HPDE6-E6E7 (cell line): ENCODE measurements around the gene HCRTR1.

Experiments used
- DNase-seq: peaks from one replicate; pipeline ENCODE4 v3.0.0; 2011; ENCODE audit warnings: missing footprints; ENCODE audit errors: extremely low spot score

HCRTR1 gene

DNA sequence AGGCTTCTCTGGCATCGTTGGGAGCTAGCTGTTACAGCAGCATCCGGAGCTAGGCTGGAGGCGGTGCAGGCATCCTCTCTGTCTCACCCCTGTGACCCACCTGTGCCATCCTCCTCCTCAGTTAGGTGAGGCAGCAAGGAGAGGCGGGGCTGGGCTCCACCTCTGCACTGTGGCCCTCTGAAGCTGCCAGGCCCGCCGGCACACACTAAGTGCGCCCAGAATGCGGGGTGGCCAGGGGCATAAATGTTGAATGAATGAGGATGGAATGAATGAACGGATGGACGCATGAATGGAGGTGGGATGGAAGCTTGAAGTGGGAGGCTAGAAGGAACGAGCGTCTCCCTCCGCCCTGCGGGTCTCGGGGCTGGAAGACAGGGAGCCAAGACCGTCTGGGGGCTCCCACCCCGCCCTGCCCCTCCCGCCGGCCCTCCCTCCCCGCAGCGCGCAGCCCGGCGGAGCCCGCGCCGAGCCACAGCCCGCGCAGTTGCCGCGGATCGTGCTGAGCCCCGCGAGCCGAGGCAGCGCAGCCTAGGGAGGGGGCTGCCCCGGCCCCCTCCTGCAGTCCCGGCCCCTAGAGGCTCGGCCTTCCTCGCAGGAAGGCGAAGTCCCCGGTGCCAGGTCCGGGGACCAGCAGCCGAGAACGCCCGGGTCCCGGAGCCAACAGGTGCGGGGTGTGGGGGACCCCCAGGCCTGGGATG is at the start of gene HCRTR1:
TSS of gene HCRTR1 (plus strand) at position 472 of the 698 bp plus-strand sequence. CDS start 1,504 bp downstream, outside the sequence.
- DNase-seq: no peak

DNA sequence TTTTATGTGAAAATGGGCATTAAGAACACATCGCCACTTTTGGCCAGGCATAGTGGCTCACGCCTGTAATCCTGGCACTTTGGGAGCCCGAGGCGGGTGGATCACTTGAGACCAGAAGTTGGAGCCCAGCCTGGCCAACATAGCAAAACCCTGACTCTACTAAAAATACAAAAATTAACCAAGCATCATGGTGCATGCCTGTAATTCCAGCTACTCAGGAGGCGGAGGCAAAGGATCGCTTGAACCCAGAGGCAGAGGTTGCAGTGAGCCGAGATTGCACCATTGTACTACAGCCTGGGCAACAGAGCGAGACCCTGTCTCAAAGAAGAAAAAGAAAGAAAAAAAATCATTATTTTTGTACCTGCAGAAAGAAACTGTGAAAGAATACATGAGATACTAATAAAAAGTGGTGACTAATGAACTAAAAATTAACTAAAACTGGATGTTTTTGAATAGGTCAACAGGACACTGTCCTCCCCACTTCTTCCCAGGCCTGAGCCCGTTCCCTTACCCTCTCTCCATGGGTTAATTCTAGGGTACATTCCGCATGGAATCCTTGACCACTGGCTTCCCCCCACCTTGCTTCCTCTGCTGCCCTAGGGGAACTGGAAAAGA is 49.4 kb upstream of the HCRTR1 start:
- DNase-seq: no peak

DNA sequence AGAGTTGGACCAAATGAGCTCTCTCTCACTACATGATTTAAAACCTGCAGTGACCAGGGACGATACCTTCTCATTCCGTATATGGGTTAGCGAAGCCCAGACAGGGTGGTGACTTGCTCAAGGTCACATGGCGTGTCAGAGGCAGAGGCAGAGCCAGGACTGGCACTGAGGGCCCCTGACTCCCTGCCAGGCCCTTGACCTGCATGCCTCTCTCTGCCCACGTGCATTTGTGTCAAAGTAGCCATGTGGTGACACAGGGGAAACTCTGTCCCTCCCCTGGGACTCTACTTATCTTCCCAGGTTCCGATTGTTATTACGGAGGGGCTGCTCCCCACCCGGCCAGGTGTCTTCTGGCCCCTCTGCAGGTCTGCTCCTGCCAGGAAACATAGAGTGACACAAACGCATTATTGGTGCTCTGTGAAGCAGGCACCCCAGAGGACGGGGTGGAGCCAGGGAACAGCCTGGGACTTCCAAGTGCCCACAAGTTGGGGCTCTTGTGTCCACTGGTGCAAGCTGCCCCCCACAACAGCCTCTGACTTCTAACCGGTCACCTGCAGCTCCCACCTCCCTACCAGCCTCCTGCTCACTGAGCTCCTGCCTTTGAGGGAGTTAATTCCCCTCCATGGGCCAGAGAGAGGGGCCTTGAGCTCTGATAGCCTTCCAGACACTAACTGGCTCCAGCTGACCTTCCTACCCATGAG is 48.4 kb upstream of the HCRTR1 start:
- DNase-seq: no peak

DNA sequence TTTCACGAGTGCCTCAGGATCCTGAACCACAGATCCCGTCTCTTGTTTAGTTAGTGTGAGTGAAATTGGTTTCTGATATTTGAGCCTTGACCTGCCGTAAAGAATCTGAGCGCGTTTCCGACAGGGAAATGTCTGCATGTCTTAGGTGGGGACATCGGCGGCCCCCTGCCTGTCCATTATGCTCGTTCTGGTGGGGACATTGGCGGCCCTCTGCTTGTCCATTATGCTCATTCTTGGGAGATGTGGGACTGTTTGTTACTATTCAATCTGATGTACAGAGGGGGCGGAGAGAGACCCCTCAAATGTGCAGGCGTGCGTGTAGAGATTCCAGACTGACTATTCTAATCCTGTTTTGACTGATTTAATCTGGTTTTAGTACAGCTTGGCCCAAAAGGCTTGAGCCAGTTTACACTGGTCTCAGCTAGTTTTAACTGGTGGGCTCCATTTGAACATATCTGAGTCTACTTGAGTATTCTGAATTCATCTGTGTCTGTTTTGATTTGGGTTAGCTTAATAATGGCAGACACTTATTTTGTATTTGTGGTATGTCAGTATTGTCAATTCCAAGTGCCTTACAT is 47.8 kb upstream of the HCRTR1 start:
- no peak for DNase-seq

DNA sequence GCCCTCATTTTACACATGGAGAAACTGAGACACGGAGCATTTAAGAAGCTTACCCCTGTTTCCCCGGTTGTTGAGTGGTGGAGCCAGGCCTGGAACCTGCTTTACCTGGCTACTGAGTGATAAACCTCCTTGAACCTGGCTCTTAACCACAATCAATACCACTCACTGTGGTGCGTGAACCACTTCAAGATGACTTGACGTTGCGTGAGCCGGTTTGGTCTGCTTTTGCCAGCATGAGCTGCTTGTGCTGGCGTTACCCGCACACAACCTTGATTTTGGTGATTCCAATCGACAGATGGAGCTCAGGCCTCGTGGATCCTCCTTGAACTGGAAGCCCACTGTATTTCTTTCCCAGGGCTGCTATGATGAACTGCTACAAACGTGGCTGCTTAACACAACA is 47.3 kb upstream of the HCRTR1 start:
- no peak for DNase-seq

DNA sequence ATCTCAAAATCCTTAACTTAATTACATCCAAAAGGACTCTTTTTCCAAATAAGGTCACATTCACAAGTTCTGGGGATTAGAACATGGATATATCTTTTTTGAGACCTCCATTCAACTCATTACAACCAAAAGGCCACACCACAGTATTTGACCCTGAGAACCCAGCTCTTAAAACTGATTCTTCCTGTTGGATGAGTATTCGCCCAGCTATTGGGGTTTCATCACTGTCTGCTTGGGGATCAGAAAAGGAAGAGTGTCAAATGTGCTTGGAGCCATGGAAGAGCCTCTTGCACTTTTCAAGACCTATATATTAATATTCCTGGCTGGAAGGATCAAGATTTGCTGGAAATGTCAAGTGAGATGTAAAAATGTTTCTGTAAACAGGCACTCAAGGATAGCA is 46.6 kb upstream of the HCRTR1 start:
- DNase-seq: no peak

DNA sequence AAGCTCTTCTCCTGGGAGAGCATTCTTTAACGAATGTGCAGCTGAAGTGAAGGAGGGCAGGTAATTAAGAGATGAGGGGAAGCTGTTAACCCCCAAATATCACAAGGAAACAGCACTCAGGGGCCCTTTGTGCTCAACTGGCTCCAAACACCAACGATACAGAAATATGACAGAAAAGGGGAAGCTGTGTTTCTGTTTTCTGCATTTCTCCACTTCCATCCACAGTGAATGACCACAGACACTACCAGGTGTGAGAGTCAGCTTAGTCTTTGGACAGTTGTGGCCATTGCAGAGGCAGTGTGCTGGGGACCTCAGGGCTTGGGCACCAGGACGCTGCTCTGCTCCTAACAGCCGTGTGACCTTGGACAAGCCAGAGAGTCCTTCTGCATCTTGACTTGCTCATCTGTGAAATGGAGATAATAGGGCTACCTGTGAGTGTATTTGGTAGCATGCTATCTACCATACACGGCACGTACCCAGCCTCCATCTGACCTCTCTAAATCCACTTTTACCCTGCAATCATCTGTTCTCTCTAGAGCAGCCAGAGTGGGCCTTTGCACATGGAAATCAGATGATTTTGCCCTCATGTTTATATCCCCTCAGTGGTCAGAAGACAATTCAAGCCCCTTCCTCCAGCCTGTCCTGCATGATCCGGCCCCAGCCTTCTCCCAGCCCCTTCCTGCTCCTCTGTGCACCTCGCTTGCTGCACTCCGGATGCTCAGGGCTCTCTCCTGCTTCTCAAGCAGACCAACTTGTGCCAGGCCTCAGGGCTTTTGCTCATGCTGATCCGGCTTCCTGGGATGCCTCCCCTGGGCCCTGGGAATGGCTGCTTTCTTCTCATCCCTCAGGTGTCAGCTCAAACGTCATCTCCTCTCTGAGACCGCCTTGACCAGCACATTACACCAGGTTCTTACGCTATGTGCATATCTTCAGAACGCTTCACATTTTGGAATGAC is 45.9 kb upstream of the HCRTR1 start:
- no peak for DNase-seq

DNA sequence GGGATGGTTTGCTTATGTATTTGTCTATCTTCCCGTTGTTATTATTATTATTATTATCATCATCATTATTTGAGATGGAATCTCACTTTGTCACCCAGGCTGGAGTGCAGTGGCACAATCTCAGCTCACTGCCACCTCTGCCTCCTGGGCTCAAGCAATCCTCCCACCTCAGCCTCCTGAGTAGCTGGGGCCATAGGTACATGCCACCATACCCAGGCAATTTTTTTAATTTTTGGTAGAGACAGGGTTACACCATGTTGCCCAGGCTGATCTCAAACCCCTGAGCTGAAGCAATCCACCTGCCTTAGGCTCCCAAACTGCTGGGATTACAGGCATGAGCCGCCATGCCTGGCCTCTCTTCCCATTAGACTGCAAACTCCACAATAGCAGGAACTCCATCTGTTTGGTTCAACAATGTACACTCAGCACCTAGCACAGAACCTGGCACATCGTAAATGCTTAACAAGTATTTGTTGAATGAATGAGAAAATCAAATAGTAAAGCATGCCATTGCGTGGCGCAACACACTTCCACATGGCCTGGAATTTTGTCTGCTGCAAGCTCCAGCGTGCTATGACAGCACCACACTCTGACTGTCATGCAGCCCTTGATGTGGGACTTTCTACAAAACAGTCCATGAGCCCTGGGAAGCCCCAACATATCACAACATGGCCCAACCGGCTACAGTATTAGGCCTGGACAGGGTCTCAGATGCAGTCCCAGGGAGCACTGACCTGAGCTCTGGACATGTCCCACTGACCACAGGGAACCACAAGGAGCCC is 45.0 kb upstream of the HCRTR1 start:
- DNase-seq: no peak

DNA sequence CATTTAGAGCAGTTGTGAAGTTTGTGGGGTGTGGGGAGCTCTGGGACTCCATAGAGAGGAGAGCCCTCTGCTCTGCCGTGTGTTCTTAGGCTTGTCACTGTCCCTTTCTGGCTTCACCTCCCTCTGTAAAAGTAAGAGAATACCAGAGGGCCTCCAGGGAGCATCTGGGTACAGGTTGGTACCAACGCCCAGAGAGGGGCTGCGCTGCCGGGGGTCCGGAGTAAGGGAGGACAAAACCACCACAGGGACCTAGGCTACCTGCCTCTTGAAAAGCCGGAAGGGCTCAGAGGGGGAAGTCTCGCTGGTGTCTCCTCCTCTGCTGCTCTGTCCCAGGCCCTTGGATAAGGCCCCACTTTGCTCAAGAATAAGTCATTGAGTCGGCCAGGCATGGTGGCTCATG is 44.2 kb upstream of the HCRTR1 start:
- no peak for DNase-seq

DNA sequence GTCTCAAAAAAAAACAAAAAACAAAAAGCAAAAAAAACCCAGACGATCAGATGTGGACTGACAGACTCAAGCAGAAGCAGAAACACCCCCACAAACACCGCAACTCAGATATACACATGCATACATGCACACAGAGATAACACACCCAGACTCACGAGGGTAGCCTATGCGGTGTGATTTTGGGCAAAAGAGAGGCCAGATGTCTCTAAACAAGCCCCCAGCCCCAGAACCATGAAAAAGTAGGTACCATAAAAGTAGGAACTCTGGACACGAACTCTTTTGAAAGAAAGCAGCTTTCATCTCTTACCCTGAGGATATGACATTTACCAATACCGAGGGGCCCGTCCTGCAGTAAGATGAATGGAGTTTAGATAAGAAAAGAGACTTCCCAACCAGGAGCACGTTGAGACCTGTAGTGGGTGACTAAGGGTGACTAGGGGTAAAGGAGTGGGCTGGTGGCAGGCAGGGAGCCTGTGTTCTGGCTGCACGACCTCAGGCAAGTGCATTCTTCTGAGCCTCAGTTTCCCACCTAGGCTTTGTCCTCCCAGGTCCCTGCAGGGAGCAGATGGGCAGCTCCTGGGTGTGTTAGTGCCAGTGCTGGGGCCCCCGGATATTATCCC is 42.6 kb upstream of the HCRTR1 start:
- peak; percentile 93 for DNase-seq

DNA sequence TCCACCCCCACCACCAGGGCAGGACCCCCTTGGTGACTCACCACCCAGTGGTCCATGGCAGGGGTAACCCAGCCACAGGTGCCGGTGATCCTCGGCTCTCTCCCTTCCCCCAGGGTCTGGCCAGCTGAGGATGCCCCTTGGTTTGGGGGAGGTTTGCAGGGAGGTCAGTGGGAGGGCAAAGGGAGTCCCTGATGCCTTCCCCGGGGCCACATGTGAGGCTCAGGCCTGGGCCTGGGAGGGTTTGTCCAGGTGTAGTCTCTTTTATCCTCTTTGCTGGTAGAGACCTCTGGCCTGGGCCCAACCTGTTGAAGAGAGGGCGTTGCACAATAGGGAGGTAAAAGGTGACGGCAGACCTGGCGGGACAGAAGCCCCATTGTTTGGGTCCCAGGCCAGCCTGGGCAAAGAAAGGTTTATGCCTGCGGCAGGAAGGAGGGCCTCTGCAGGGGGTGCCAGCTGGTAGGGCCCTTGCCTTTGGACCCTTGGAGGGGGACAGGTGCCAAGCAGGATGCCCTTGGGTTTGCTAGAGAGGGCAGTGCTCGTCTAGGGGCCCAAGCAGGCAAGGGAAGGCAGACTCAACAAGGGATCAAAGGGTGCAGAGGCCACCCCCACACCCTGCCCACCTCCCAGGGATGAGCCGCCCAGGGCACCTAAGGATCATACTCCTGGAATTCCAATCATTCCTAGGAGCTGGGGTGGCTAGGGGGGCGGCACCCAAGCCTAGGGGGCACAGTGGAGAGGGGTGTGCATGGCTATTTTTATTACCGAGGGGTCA is 41.9 kb upstream of the HCRTR1 start:
- DNase-seq: peak; percentile 73

DNA sequence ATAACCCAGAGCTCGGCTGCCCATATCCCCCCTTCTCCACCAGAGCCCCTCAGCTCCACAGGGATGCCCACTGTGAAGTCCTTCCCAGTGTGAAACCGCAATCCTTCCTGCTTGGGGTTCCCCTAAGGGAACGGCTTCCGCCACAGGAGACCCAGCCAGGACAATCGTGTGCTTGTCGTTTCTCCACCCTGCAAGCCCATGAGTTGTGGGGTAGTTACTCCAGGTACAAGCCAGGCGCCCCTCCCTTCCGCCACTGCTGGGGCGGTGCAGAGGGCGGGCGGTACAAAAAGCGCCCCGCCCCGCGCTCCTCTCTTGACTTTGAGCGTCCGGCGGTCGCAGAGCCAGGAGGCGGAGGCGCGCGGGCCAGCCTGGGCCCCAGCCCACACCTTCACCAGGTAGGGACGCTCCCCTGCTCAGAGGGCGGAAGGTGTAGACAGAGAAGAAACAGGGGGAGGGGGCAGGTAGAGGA is 41.3 kb upstream of the HCRTR1 start, which contains the start of gene TINAGL1:
TSS of gene TINAGL1 (plus strand) at position 315 of the 469 bp plus-strand sequence. CDS start 634 bp downstream, outside the sequence.
- peak; percentile 90 for DNase-seq

DNA sequence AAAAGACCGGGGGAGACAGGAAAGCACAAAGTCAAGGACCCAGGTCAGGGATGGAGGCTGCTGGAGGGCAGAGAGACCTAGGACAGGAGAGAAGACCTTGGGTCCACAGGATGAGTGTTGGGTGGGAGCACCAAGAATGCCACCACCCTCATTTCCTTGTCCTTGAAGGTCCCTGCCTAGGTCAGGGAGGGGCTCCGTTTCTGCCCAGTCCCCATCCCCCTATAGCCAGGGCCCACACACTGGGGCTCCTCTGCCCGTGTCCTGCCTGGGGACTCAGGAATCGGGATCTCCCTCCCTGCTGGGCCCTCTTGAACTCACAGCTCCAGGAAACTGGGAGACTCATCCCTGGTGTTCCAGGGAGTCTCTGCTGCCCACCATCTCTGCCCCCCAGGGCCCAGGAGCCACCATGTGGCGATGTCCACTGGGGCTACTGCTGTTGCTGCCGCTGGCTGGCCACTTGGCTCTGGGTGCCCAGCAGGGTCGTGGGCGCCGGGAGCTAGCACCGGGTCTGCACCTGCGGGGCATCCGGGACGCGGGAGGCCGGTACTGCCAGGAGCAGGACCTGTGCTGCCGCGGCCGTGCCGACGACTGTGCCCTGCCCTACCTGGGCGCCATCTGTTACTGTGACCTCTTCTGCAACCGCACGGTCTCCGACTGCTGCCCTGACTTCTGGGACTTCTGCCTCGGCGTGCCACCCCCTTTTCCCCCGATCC is 40.6 kb upstream of the HCRTR1 start:
- no peak for DNase-seq

DNA sequence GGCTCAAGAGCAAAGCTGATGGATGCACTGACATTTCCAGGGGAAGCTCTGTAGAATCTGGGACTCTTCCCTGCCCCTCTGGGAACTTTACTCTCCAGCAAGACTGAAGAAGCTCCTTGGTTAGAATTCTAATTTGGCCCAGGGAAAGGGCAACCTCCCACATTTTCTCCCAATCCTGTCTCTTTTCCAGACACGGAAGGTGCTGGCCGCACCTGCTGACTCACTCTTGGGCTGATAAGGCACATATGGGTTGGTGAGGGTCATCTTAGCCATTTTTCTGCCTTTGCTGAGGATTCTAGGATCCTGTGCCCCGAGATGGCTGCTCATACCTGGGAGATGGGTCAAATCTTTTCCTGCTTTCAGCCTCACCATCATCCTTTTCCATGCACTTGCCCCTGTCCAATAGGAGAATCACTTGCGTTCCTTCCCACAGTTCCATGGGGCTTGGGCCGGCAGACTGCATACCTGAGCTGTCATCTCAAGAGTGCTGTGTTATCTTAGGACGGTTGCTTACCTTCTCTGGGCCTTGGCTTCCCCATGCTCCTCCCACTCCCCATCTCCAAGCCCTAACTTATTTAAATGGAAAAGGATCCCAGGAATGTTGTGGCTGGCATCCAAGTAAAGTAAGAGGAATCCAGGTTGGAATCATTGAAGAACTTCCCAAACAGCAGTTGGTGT is 39.8 kb upstream of the HCRTR1 start:
- DNase-seq: no peak

DNA sequence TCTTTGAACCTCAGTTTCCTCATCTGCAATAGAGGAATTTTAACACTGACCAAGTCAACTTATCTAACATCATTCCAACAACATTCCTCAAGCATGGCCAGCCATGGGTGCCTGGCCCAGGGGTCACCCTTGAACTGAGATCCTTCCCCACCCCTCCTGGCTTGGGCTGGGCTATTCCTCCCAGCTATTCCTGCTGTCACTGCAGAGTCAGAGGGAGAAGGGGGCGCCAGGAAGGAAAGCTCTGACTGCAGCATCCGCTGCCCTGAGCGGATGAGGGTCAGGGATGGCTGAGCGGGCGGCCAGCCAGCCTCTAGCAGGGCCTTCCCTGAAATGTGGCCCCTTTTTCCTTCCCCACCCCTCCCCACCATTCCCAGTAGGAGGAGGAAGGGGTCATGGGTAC is 38.1 kb upstream of the HCRTR1 start:
- DNase-seq: no peak

DNA sequence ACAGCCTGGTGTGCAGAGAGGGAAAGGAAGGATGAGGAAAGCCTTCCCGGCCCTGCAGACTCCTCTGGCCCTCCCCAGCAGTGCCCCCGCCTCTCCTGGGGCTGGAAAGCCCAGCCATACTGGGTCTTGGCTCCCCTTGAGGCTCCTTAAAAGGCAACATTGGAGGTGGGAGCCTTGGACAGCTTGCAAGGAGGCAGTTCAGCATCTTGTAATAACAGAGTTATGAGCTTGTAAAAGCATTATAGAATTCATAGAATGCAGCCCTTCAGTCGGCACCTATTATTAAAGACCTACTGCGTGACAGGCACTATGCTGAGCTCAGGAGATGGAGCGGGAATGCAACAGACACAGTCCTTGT is 37.0 kb upstream of the HCRTR1 start:
- DNase-seq: no peak

DNA sequence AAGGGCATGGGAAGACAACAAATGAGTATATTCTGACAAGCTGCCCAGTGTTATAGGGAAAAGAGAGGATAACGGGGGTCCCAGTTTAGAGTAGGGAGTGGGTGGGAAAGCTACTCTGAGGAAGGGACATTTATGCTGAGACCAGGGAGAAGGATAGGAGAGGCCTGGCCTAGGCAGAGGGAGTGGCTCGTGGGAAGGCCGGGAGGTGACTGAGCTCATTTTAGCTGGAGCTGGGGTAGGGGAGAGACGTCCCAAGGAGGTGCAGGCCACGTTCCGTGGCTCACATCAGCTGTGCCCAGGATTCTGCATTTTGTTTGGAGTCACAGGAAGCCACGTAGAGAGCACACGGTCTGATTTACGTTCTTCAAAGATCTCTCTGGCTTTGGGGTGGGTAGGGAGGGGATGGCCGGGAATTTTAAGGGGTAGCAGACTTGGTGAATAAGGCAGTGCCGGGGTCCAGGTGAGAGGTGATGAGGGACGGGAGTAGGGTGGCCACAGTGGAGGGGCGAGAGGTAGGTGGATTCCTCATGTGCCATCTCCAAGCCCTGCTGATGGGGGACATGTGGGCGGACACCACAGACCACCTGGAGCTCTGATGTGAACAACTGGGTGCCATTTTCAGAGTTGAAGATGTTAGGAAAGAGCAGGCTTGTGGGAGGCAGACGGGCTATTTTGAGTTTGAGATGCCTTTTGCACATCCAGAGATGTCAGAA is 36.4 kb upstream of the HCRTR1 start:
- no peak for DNase-seq
